HEK293 (cell line): ENCODE data around the gene FOXF2.

Experiments
- CTCF ChIA-PET: fragments of 350-600 bp; formaldehyde crosslinking; extraction: SDS; loops from one replicate; lab custom pipeline; 2021; ENCODE audit warnings: antibody characterized with exemption; lab: Yijun Ruan, JAX
- POLR2A ChIA-PET: fragments of 300-600 bp; formaldehyde crosslinking; extraction: SDS; loops from one replicate; lab custom pipeline; 2020; ENCODE audit warnings: antibody characterized with exemption, inconsistent platforms; lab: Yijun Ruan, JAX
- H3K27ac ChIP-seq: fragments of 200-500 bp; sonication (Bioruptor generic); 2 replicates; pipeline ENCODE4 v1.5.1; 2014; ENCODE audit warnings: low read depth, low read length, control low read depth, inconsistent platforms; ENCODE audit errors: extremely low read depth
- H3K36me3 ChIP-seq, 2 experiments: fragments of 200-500 bp in 1 of 2; sonication (Bioruptor generic) in 1 of 2; 1 replicate in 1 of 2; 2 replicates in 1 of 2; pipeline ENCODE4 v1.5.1; 2014 to 2017; ENCODE audit warnings: inconsistent platforms in 2 of 2, low read length in 2 of 2; ENCODE audit not compliant: control insufficient read depth in 2 of 2, insufficient read depth in 1 of 2
- H3K4me1 ChIP-seq: fragments of 200-500 bp; sonication (Bioruptor generic); 2 replicates; pipeline ENCODE4 v1.5.1; 2014; ENCODE audit warnings: mild to moderate bottlenecking, low read length, inconsistent platforms; ENCODE audit not compliant: control insufficient read depth, insufficient read depth
- H3K4me3 ChIP-seq: 2 replicates; pipeline ENCODE4 v1.5.1; 2011; ENCODE audit warnings: low read depth, mild to moderate bottlenecking, control low read depth, low read length, moderate library complexity
- H3K9me3 ChIP-seq: fragments of 200-500 bp; sonication (Bioruptor generic); 2 replicates; pipeline ENCODE4 v1.5.1; 2014; ENCODE audit warnings: low read depth, low read length, inconsistent platforms; ENCODE audit not compliant: control insufficient read depth, insufficient read depth
- CTCF ChIP-seq: fragments of 450-650 bp; formaldehyde crosslinking; IDR thresholded peaks from 2 replicates; pipeline ENCODE4 v1.5.1; 2016; ENCODE audit warnings: missing biosample characterization, missing genetic modification characterization
- EGR2 ChIP-seq: fragments of 450-650 bp; formaldehyde crosslinking; IDR thresholded peaks from 2 replicates; pipeline ENCODE4 v1.5.1; 2016; ENCODE audit warnings: low read depth, missing biosample characterization, missing genetic modification characterization
- HOXC10 ChIP-seq: sonication (generic); formaldehyde crosslinking; IDR thresholded peaks from 2 replicates; pipeline ENCODE4 v1.8.1; 2023; ENCODE audit warnings: mild to moderate bottlenecking, missing genetic modification reagents
- OVOL3 ChIP-seq: fragments of 450-650 bp; formaldehyde crosslinking; IDR thresholded peaks from 2 replicates; pipeline ENCODE4 v1.5.1; 2016; ENCODE audit warnings: missing biosample characterization, missing genetic modification characterization
- REST ChIP-seq: fragments of 450-650 bp; formaldehyde crosslinking; IDR thresholded peaks from 2 replicates; pipeline ENCODE4 v1.5.1; 2016; ENCODE audit warnings: missing biosample characterization, missing genetic modification characterization
- TRIM28 ChIP-seq: IDR thresholded peaks from 2 replicates; pipeline ENCODE4 v1.6.1; 2011; ENCODE audit warnings: low read length, control low read depth, borderline replicate concordance
- ZBTB17 ChIP-seq: fragments of 450-650 bp; formaldehyde crosslinking; IDR thresholded peaks from 2 replicates; pipeline ENCODE4 v1.5.1; 2016; ENCODE audit warnings: missing biosample characterization, missing genetic modification characterization
- ZBTB48 ChIP-seq: fragments of 450-650 bp; formaldehyde crosslinking; IDR thresholded peaks from 2 replicates; pipeline ENCODE4 v1.5.1; 2016; ENCODE audit warnings: missing biosample characterization, missing genetic modification characterization
- ZNF23 ChIP-seq: fragments of 450-650 bp; formaldehyde crosslinking; IDR thresholded peaks from 2 replicates; pipeline ENCODE4 v1.5.1; 2016; ENCODE audit warnings: missing biosample characterization, missing genetic modification characterization, borderline replicate concordance
- ZNF280D ChIP-seq: fragments of 450-650 bp; formaldehyde crosslinking; IDR thresholded peaks from 2 replicates; pipeline ENCODE4 v1.5.1; 2016; ENCODE audit warnings: missing biosample characterization, missing genetic modification characterization
- ZNF311 ChIP-seq: fragments of 450-650 bp; formaldehyde crosslinking; IDR thresholded peaks from 2 replicates; pipeline ENCODE4 v1.5.1; 2017; ENCODE audit warnings: missing biosample characterization, missing genetic modification characterization, borderline replicate concordance
- ZNF341 ChIP-seq: fragments of 450-650 bp; formaldehyde crosslinking; IDR thresholded peaks from 2 replicates; pipeline ENCODE4; 2016; ENCODE audit warnings: low read depth, missing biosample characterization, missing genetic modification characterization
- ZNF350 ChIP-seq: fragments of 450-650 bp; formaldehyde crosslinking; IDR thresholded peaks from 2 replicates; pipeline ENCODE4 v1.5.0; 2017; ENCODE audit warnings: missing biosample characterization, mild to moderate bottlenecking, missing genetic modification characterization
- ZNF354C ChIP-seq: fragments of 450-650 bp; formaldehyde crosslinking; IDR thresholded peaks from 2 replicates; pipeline ENCODE4 v1.5.1; 2016; ENCODE audit warnings: missing biosample characterization, missing genetic modification characterization, low read depth, borderline replicate concordance
- ZNF366 ChIP-seq: fragments of 450-650 bp; formaldehyde crosslinking; conservative IDR thresholded peaks from 2 replicates; pipeline ENCODE4 v1.5.1; 2016; ENCODE audit warnings: missing biosample characterization, missing genetic modification characterization
- ZNF514 ChIP-seq: fragments of 450-650 bp; formaldehyde crosslinking; IDR thresholded peaks from 2 replicates; pipeline ENCODE4 v1.5.1; 2016; ENCODE audit warnings: missing biosample characterization, missing genetic modification characterization
- ZNF555 ChIP-seq: fragments of 450-650 bp; formaldehyde crosslinking; conservative IDR thresholded peaks from 2 replicates; pipeline ENCODE4 v1.5.1; 2017; ENCODE audit warnings: missing biosample characterization, mild to moderate bottlenecking, missing genetic modification characterization, inconsistent platforms
- ZNF623 ChIP-seq: fragments of 450-650 bp; formaldehyde crosslinking; IDR thresholded peaks from 2 replicates; pipeline ENCODE4 v1.5.1; 2016; ENCODE audit warnings: missing biosample characterization, missing genetic modification characterization
- ZNF654 ChIP-seq: fragments of 450-650 bp; formaldehyde crosslinking; IDR thresholded peaks from 2 replicates; pipeline ENCODE4 v1.5.1; 2016; ENCODE audit warnings: low read depth, missing biosample characterization, missing genetic modification characterization

FOXF2 gene

GRCh38 chr6:1424306-1424927, 35.0 kb downstream of the FOXF2 start:
- H3K36me3 ChIP-seq, result no peaks in the 10 kb centered on the region
- H3K27ac ChIP-seq, result no peak overlapping the region; the same call in 1 of the 2 replicates
- H3K4me3 ChIP-seq, result no peak overlapping the region
- H3K9me3 ChIP-seq, result no peaks in the 10 kb centered on the region
- ChIA-PET CTCF (interaction anchor here (0.5 to 4.1 kb wide), 39 partner anchors 10 to 1500 kb away, joined by 3 to 31 read pairs (median 4); no protein-coding TSS in a partner anchor), POLR2A (interaction anchor here (0.6 kb wide), 1 partner anchor 1032 kb away, joined by 3 read pairs; no protein-coding TSS in a partner anchor)
- no peaks in the 10 kb centered on the region for H3K4me1 ChIP-seq
- TF ChIP-seq REST (tag by site-specific recombination) (peak; percentile 81), ZBTB17 (tag by site-specific recombination) (peak; percentile 89), ZNF654 (tag by site-specific recombination) (peak; percentile 89), ZNF555 (no peak), TRIM28 (peak; percentile 32; the same call in 1 of the 2 replicates), ZNF280D (no peak), ZNF341 (tag by site-specific recombination) (peak; percentile 85; the same call in 1 of the 2 replicates), ZNF23 (no peak), CTCF (tag by site-specific recombination) (peak; percentile 59)

- TF ChIP-seq ZNF350 (tag by site-specific recombination) (no peak), ZNF366 (tag by site-specific recombination) (no peak), ZNF311 (no peak), ZBTB48 (tag by site-specific recombination) (no peak), HOXC10 (CRISPR knock-in tag) (no peak), ZNF354C (tag by site-specific recombination) (no peak), ZNF514 (no peak), EGR2 (tag by site-specific recombination) (no peak), OVOL3 (tag by site-specific recombination) (no peak), ZNF623 (tag by site-specific recombination) (no peak)
- TF ChIP-seq, all 188 proteins: peak for 0
- no peaks in the 10 kb centered on the region for H3K9me3 ChIP-seq
- no peaks in the 10 kb centered on the region for H3K4me1 ChIP-seq
- no peak overlapping the region for H3K4me3 ChIP-seq
- CTCF ChIA-PET, result interaction anchor here (0.5 to 4.1 kb wide), 10 partner anchors 10 to 1014 kb away, joined by 3 to 31 read pairs (median 4); no protein-coding TSS in a partner anchor
- no peaks in the 10 kb centered on the region for H3K36me3 ChIP-seq
- H3K27ac ChIP-seq, result no peak overlapping the region
- POLR2A ChIA-PET, result interaction anchor here (0.6 kb wide), 1 partner anchor 622 kb away, joined by 3 read pairs; no protein-coding TSS in a partner anchor
These were observed 37.0 kb downstream of the FOXF2 start for GRCh38 chr6:1426416-1426815.
